HG03565 (cell line): ENCODE measurements around the gene FAM187B.

Experiments used
- ATAC-seq: cut with Tn5 transposase; IDR thresholded peaks from one replicate; pipeline ENCODE4 v1.9.1; 2021; ENCODE audit warnings: mild to moderate bottlenecking, moderate library complexity; ENCODE audit not compliant: unreplicated experiment

The FAM187B gene

GRCh38 chr19:35179830-35180229 is 48.7 kb downstream of the FAM187B start:
- no peak for ATAC-seq

- no peak for ATAC-seq
Observed at GRCh38 chr19:35178701-35179100, 49.8 kb downstream of the FAM187B start.

DNA sequence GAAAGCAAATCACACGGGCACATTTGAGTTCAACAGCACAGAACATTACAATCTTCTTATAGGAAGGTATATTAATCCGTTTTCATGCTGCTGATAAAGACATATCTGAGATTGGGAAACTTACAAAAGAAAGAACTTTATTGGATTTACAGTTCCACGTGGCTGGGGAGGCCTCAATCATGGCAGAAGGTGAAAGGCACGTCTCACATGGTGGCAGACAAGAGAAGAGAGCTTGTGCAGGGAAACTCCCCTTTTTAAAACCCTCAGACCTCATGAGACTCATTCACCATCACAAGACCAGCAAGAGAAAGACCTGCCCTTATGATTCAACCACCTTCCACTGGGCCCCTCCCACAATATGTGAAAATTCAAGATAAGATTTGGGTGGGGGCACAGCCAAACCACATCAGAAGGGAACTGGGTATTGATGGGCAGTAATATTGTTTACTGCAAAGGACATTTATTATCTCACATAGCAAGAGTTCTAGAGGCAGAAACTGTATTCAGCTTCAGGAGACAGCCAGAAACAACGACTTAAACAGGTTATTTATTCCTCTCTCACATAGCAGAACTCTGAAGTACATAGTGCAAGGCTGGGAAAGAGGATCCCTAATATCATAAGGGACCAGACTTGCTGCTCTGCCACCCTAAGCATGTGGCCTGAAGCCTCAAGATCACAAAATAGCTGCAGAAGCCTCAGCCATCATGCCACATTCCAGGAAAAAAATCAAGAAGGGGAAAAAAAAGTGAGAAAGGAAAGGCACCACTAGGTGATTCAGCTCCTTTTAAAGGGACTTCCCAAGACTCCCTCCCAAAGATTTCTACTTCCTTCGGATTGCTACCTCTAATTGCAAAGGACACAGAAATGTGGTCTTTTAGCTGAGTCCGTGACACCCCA is 50.9 kb downstream of the FAM187B start:
- ATAC-seq: no peak

GRCh38 chr19:35176181-35176570 is 52.4 kb downstream of the FAM187B start:
- no peak for ATAC-seq
